GM12878 (cell line): ENCODE results near the gene DYRK4. TPM values are rescaled to one million over a fixed set of nuclear protein-coding genes. Genes with fewer than 3 reads are reported as not detected.

Experiments
- ATAC-seq: fragments of 200-7000 bp; cut with Tn5 transposase; 3 replicates; pipeline ENCODE4 v1.9.1; 2020; ENCODE audit warnings: mild to moderate bottlenecking, moderate library complexity
- BruUV-seq: library from RNA; stranded (reverse); fragments of 400-500 nt; replicated peaks from 2 replicates; lab custom pipeline; 2021; lab: Mats Ljungman, UMichigan
- CTCF ChIA-PET: fragments of 300-600 bp; sonication (Branson Sonifier 250); formaldehyde crosslinking; extraction: SDS; loops from one replicate; lab custom pipeline; 2021; ENCODE audit warnings: inconsistent platforms; lab: Yijun Ruan, JAX
- POLR2A ChIA-PET: fragments of 350-600 bp; formaldehyde crosslinking; extraction: SDS; loops from one replicate; lab custom pipeline; 2021; ENCODE audit warnings: inconsistent platforms; lab: Charles Lee
- RAD21 ChIA-PET: fragments of 300-600 bp; sonication (Branson Sonifier 250); formaldehyde crosslinking; loops from one replicate; lab custom pipeline; 2023; ENCODE audit warnings: antibody characterized with exemption; ENCODE audit not compliant: unreplicated experiment; lab: Charles Lee
- SMC1A ChIA-PET: fragments of 300-600 bp; sonication (Branson Sonifier 250); formaldehyde crosslinking; loops from one replicate; lab custom pipeline; 2023; ENCODE audit not compliant: unreplicated experiment, uncharacterized antibody; lab: Charles Lee
- DNase-seq: peaks from one replicate; pipeline ENCODE4 v3.0.0-alpha.2; 2011; ENCODE audit warnings: low read depth, low spot score
- FAIRE-seq: peaks from 3 replicates; lab custom pipeline; 2011; peaks lifted over from hg19 to GRCh38; lab: Jason Lieb, UNC
- H2AFZ ChIP-seq: 2 replicates; pipeline ENCODE4 v1.6.0; 2011; ENCODE audit warnings: low read depth, low read length, control low read depth; ENCODE audit not compliant: control insufficient read depth
- H3K27ac ChIP-seq: 2 replicates; pipeline ENCODE4 v1.5.1; 2011; ENCODE audit warnings: control low read depth; ENCODE audit not compliant: control insufficient read depth, insufficient read depth
- H3K27me3 ChIP-seq, 2 experiments: replicated peaks in 1 of 2; 2 replicates each; pipeline versions ENCODE4 v1.6.0 to v1.6.1; 2011; ENCODE audit warnings: low read length in 1 of 2; ENCODE audit not compliant: control insufficient read depth in 2 of 2, insufficient read depth in 2 of 2
- H3K36me3 ChIP-seq, 2 experiments: 2 replicates each; pipeline ENCODE4 v1.5.1; 2011; ENCODE audit warnings: low read length in 1 of 2; ENCODE audit not compliant: control insufficient read depth in 2 of 2, insufficient read depth in 2 of 2
- H3K4me1 ChIP-seq: 2 replicates; pipeline ENCODE4 v1.6.1; 2011; ENCODE audit warnings: mild to moderate bottlenecking, low read length, moderate library complexity, mixed read lengths; ENCODE audit not compliant: control insufficient read depth, insufficient read depth
- H3K4me2 ChIP-seq: 2 replicates; pipeline ENCODE4 v1.6.0; 2011; ENCODE audit warnings: control low read depth; ENCODE audit not compliant: control insufficient read depth, insufficient read depth
- H3K4me3 ChIP-seq: fragments of 200-600 bp; sonication (generic); 2 replicates; pipeline ENCODE4 v1.5.1; 2016
- H3K79me2 ChIP-seq: 2 replicates; pipeline ENCODE4 v1.6.0; 2011; ENCODE audit warnings: low read length; ENCODE audit not compliant: control insufficient read depth, insufficient read depth
- H3K9ac ChIP-seq: 2 replicates; pipeline ENCODE4 v1.8.0; 2011; ENCODE audit warnings: low read length, control low read depth, mixed read lengths; ENCODE audit not compliant: control insufficient read depth, insufficient read depth
- H3K9me3 ChIP-seq: replicated peaks from 3 replicates; pipeline ENCODE4 v1.5.1; 2011; ENCODE audit warnings: mild to moderate bottlenecking, low read length; ENCODE audit not compliant: control insufficient read depth, insufficient read depth
- H4K20me1 ChIP-seq: 2 replicates; pipeline ENCODE4 v1.6.0; 2011; ENCODE audit not compliant: control insufficient read depth, insufficient read depth
- CBX3 ChIP-seq: fragments of 200-600 bp; sonication (generic); IDR thresholded peaks from 2 replicates; pipeline ENCODE4 v1.6.1; 2016; ENCODE audit warnings: low read depth, borderline replicate concordance
- EED ChIP-seq: sonication (generic); IDR thresholded peaks from 2 replicates; pipeline ENCODE4 v1.6.1; 2016; ENCODE audit warnings: antibody characterized with exemption, low read depth
- MAX ChIP-seq: IDR thresholded peaks from 2 replicates; pipeline ENCODE4 v1.6.1; 2012; ENCODE audit warnings: low read depth, low read length, improper control_type of control experiment
- PBX3 ChIP-seq: IDR thresholded peaks from 2 replicates; pipeline ENCODE4 v1.6.1; 2011; ENCODE audit warnings: mild to moderate bottlenecking, low read depth, low read length, moderate library complexity; ENCODE audit not compliant: insufficient replicate concordance
- STAT1 ChIP-seq: fragments of 450-650 bp; conservative IDR thresholded peaks from 2 replicates; pipeline ENCODE4 v1.6.1; 2014; ENCODE audit warnings: antibody characterized with exemption, mild to moderate bottlenecking
- ZBED1 ChIP-seq: IDR thresholded peaks from 2 replicates; pipeline ENCODE4 v1.6.1; 2016; ENCODE audit warnings: borderline replicate concordance
- ZBTB4 ChIP-seq: fragments of 450-650 bp; formaldehyde crosslinking; IDR thresholded peaks from 2 replicates; pipeline ENCODE4 v1.4.0; 2022; ENCODE audit warnings: mild to moderate bottlenecking, moderate library complexity
- WGBS: methylation state at CpG from one replicate; pipeline ENCODE4 v1.1.6; 2016; ENCODE audit warnings: low lambda C conversion rate; ENCODE audit not compliant: insufficient replicate concordance, insufficient coverage; ENCODE audit errors: missing lambda C conversion rate; 5-methylcytosine and 5-hydroxymethylcytosine counted together
- in situ Hi-C: fragments of 300-500 bp; cut with MboI; formaldehyde crosslinking; loops from 9 replicates; pipeline ENCODE4 v1.14.3; 2018; ENCODE audit warnings: mixed read lengths
- intact Hi-C: fragments of 100-400 bp; cut with micrococcal nuclease; formaldehyde crosslinking; loops from one replicate; pipeline ENCODE4 v1.14.2; 2022; ENCODE audit not compliant: unreplicated experiment
- polyA plus RNA-seq, 11 experiments: library from polyadenylated mRNA; depleted of rRNA in 4 of 11; unstranded in 6 of 11; stranded (reverse) in 5 of 11; fragments of >200 nt; fragmentation: Nextera tagmentation in 4 of 11; fragmentation: Illumina TruSeq in 1 of 11; extraction: Ambion mirVana in 4 of 11; extraction: Trizol in 1 of 11; gene quantifications; 1 replicate in 1 of 11; 2 replicates in 10 of 11; pipeline versions ENCODE4 v1.2.1 to v1.2.3, GENCODE V29; 2011 to 2016; ENCODE audit warnings: inconsistent platforms in 2 of 11, missing spikeins in 2 of 11, low read depth in 1 of 11
- total RNA-seq, 4 experiments: library from RNA; depleted of rRNA in 3 of 4; stranded (reverse); fragments of >200 nt in 3 of 4; fragmentation: Illumina TruSeq in 1 of 4; extraction: Trizol in 1 of 4; gene quantifications; 2 replicates each; pipeline versions ENCODE4 v1.2.1 to v1.2.3, GENCODE V29; 2013 to 2021

The DYRK4 gene
- total and polyA plus RNA-seq, 10 of the 15 experiments (the other 5 are each of a cell fraction or from before 2014, with no cell fraction given) = 30.8 to 66.7 (median 46.8) TPM

GRCh38 chr12:4530160-4530559, 31.8 kb upstream of the DYRK4 start:
- SMC1A ChIA-PET = interaction anchor here (1.7 kb wide), 1 partner anchor 645 kb away, joined by 6 read pairs; no protein-coding TSS in a partner anchor
- in situ Hi-C loops = no loop called here

More at GRCh38 chr12:4530160-4530559, 31.8 kb upstream of the DYRK4 start:
- no TSS peak for BruUV-seq
- Histone ChIP-seq H3K9me3 (no peaks in the 10 kb centered on the region), H2AFZ (no peak overlapping the region), H3K27ac (no peak overlapping the region), H3K4me1 (peaks cover 4% of the 10 kb centered on the region; the same call in 1 of the 2 replicates), H3K79me2 (no peaks in the 10 kb centered on the region), H3K4me2 (no peak overlapping the region), H3K9ac (no peak overlapping the region), H3K4me3 (no peak overlapping the region), H3K36me3 (peaks cover 2 to 15% of the 10 kb centered on the region in 2 experiments), H3K27me3 (no peaks in the 10 kb centered on the region), H4K20me1 (no peaks in the 10 kb centered on the region)
- ChIA-PET POLR2A (no interaction called here), RAD21 (interaction anchor here (0.7 kb wide), 1 partner anchor 531 kb away, joined by 3 read pairs; no protein-coding TSS in a partner anchor), CTCF (no interaction called here)
- FAIRE-seq (no peak), DNase-seq (no peak), ATAC-seq (no peak)
- WGBS = 95% methylated on average over 1 of the region's 1 CpG
- intact Hi-C loops = no loop called here
- no peak for TF ChIP-seq CBX3
- no peak for TF ChIP-seq MAX
- TF ChIP-seq PBX3 = no peak
- TF ChIP-seq ZBTB4 = no peak
- no peak for TF ChIP-seq EED
- no peak for TF ChIP-seq STAT1
- no peak for TF ChIP-seq ZBED1
